Retinal pigment epithelial cell (primary cell): ENCODE results near the gene TAS2R13.

Source experiments
- DNase-seq: peaks from one replicate; pipeline ENCODE4 v3.0.0-alpha.2; 2010; ENCODE audit warnings: low read depth
- H3K4me3 ChIP-seq: 2 replicates; pipeline ENCODE4 v1.5.1; 2011; ENCODE audit warnings: mild to moderate bottlenecking, low read length, control low read depth, moderate library complexity
- TF ChIP-seq, protein P1 (sequence below): conservative IDR thresholded peaks from 2 replicates; pipeline ENCODE4 v1.5.1; 2011; ENCODE audit warnings: low read depth, low read length, control low read depth, inconsistent platforms

The TAS2R13 gene

GRCh38 chr12:10940389-10940788 lies 31.0 kb upstream of the TAS2R13 start:
- TF ChIP-seq, protein P1, sequence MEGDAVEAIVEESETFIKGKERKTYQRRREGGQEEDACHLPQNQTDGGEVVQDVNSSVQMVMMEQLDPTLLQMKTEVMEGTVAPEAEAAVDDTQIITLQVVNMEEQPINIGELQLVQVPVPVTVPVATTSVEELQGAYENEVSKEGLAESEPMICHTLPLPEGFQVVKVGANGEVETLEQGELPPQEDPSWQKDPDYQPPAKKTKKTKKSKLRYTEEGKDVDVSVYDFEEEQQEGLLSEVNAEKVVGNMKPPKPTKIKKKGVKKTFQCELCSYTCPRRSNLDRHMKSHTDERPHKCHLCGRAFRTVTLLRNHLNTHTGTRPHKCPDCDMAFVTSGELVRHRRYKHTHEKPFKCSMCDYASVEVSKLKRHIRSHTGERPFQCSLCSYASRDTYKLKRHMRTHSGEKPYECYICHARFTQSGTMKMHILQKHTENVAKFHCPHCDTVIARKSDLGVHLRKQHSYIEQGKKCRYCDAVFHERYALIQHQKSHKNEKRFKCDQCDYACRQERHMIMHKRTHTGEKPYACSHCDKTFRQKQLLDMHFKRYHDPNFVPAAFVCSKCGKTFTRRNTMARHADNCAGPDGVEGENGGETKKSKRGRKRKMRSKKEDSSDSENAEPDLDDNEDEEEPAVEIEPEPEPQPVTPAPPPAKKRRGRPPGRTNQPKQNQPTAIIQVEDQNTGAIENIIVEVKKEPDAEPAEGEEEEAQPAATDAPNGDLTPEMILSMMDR, result no peak
- no peak overlapping the region for H3K4me3 ChIP-seq
- DNase-seq, result peak; percentile 14

- TF ChIP-seq, protein P1, result no peak
- H3K4me3 ChIP-seq, result no peak within 1 kb of the TSS
- no peak for DNase-seq
Measured at GRCh38 chr12:10939163-10939562, 29.8 kb upstream of the TAS2R13 start, which contains the start of gene TAS2R14. TSS of gene TAS2R14 (minus strand) at chr12:10939263. CDS start at chr12:10939207, 56 bp downstream.

- H3K4me3 ChIP-seq, result no peak overlapping the region
- TF ChIP-seq, protein P1, result no peak
- DNase-seq, result no peak
Measured at GRCh38 chr12:10936506-10936905, 27.1 kb upstream of the TAS2R13 start.

DNA sequence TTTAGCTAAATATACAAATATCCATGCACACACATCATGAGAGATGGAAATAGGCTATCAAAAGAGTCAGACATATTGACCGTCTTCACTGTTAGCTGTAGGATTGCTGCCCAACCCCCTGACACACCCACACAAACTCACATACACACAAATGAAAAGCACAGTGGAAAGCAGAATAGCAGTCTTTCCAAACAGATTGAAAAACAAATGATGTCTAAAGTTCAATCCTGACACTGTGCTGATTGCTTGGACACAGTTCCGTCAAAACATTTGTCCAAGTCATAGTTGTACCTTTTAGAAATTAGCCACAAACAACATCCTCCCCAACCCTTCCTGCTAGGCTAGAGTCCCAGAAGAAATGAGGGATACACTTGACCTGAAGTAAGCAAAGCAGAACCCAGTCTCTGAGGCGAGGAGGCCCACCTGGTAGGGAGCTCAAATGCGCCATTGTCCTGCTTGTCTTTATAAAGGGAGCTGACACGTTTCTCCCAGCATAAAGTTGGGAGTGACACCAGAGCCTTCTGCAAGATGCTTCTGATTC lies 19.5 kb upstream of the TAS2R13 start, which contains the start of gene PRH2:
TSS of gene PRH2 (plus strand) at position 491 of the 541 bp plus-strand sequence. CDS start at position 529, 38 bp downstream.
- TF ChIP-seq, protein P1, result no peak
- no peak for DNase-seq
- no peak within 1 kb of the TSS for H3K4me3 ChIP-seq

- no peak for DNase-seq
- H3K4me3 ChIP-seq, result no peak overlapping the region
- TF ChIP-seq, protein P1, result no peak
Measured at GRCh38 chr12:10926269-10926668, 16.9 kb upstream of the TAS2R13 start.

DNA sequence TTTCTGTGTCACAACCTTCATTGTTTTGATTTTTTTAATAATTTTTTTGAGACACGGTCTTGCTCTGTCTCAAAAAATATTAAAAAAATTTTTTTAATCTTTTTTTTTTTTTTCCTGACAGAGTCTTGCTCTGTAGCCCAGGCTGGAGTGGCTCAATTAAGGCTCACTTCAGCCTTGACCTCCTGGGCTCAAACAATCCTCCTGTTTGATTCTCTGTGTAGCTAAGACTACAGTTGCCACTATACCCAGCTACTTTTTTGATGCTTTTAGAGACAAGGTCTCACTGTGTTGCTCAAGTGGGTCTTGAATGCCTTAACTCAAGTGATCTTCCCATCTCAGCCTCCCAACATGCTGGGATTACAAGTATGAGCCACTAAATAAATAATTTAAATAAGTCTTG lies 10.4 kb upstream of the TAS2R13 start:
- H3K4me3 ChIP-seq, result no peak overlapping the region
- TF ChIP-seq, protein P1, result no peak
- no peak for DNase-seq

GRCh38 chr12:10910380-10910779 lies 1.0 kb upstream of the TAS2R13 start:
- TF ChIP-seq, protein P1, result no peak
- DNase-seq, result no peak
- H3K4me3 ChIP-seq, result no peak overlapping the region
